ENCODE data around the gene GPR35.

GPR35 gene

DNA sequence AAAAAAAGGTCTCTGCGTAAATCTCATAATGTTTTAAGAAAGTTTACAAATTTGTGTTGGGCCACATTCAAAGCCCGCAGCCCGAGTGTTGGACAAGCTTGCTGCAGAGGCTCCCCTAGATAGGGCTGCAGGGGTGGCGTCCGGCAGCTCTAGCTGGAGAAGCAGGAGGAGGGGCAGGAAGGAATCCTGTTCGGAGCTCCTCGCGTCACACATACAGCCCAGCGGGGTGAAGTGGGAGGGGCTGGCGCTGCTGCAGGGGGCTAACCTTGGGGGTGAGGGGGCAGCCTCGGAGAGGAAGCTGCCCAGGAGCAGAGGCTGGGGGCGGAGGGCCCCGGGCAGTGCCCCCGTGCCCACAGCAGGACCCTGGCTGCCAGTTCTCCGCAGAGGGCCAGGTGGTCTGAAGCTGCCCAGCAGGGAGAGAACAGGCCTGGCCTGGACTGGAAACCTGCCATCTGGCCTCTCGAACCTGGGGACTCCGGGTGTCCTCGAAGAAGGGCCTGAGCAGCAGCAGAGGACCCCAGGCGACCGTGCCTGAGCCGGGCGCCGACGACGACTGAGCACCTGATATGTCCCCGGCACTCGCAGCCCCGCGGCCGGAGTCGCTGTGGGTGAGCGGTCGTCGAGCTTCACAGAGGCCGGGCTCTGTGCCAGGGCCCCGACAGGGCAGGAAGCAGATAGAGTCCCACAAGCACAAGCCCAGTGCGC lies 2.6 kb upstream of the GPR35 start:
- TF ChIP-seq, protein P1, sequence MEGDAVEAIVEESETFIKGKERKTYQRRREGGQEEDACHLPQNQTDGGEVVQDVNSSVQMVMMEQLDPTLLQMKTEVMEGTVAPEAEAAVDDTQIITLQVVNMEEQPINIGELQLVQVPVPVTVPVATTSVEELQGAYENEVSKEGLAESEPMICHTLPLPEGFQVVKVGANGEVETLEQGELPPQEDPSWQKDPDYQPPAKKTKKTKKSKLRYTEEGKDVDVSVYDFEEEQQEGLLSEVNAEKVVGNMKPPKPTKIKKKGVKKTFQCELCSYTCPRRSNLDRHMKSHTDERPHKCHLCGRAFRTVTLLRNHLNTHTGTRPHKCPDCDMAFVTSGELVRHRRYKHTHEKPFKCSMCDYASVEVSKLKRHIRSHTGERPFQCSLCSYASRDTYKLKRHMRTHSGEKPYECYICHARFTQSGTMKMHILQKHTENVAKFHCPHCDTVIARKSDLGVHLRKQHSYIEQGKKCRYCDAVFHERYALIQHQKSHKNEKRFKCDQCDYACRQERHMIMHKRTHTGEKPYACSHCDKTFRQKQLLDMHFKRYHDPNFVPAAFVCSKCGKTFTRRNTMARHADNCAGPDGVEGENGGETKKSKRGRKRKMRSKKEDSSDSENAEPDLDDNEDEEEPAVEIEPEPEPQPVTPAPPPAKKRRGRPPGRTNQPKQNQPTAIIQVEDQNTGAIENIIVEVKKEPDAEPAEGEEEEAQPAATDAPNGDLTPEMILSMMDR (IDR thresholded peaks at IDR 0.05): no peak
- H3K27ac ChIP-seq: no peak overlapping the region
- H3K36me3 ChIP-seq (ENCODE audit: control insufficient read depth, insufficient read depth, low read length): no peaks in the 10 kb centered on the region
- H3K79me2 ChIP-seq: no peaks in the 10 kb centered on the region
- H3K4me1 ChIP-seq: no peaks in the 10 kb centered on the region
- no peaks in the 10 kb centered on the region for H3K27me3 ChIP-seq (ENCODE audit: control insufficient read depth, insufficient read depth, low read length)
- no peak overlapping the region for H3K4me2 ChIP-seq (ENCODE audit: low read length)
- H3K9me3 ChIP-seq (ENCODE audit: control insufficient read depth, low read length): peaks cover under 1% of the 10 kb centered on the region
- H3K9ac ChIP-seq: no peak overlapping the region
- H2AFZ ChIP-seq: no peak overlapping the region
- no peak overlapping the region for H3K4me3 ChIP-seq (ENCODE audit: low read depth, low read length)

DNA sequence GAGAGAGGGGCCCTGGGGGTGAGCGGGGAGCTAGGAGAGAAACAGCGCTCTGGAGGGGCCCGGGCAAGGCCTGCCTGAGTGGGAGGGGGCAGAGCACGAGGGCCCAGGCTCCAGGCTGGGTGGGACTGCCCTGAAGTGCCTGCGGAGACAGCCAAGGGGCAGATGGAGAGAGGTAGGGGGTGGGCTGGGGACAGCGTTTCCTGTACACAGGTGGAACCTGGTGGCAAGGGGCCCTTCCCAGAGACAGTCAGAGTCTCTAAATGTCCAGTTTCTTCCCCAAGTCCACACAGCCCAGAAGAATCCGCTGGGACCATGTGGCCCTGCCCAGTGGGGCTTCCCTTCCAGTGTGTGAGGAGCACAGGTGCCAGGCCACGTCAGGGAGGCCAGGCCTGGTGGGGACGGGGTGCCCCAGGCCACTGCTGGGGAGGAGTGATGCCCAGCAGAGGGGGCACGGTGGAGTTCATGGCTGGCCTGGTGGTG lies 1.7 kb upstream of the GPR35 start:
- H3K9ac ChIP-seq: no peak overlapping the region
- TF ChIP-seq, protein P1 (IDR thresholded peaks at IDR 0.05): no peak
- no peak overlapping the region for H3K4me2 ChIP-seq (ENCODE audit: low read length)
- H3K9me3 ChIP-seq (ENCODE audit: control insufficient read depth, low read length): no peaks in the 10 kb centered on the region
- H2AFZ ChIP-seq: no peak overlapping the region
- no peaks in the 10 kb centered on the region for H3K79me2 ChIP-seq
- H3K27ac ChIP-seq: no peak overlapping the region
- no peaks in the 10 kb centered on the region for H3K27me3 ChIP-seq (ENCODE audit: control insufficient read depth, insufficient read depth, low read length)
- H3K4me1 ChIP-seq: no peaks in the 10 kb centered on the region
- no peaks in the 10 kb centered on the region for H3K36me3 ChIP-seq (ENCODE audit: control insufficient read depth, insufficient read depth, low read length)
- no peak overlapping the region for H3K4me3 ChIP-seq (ENCODE audit: low read depth, low read length)

DNA sequence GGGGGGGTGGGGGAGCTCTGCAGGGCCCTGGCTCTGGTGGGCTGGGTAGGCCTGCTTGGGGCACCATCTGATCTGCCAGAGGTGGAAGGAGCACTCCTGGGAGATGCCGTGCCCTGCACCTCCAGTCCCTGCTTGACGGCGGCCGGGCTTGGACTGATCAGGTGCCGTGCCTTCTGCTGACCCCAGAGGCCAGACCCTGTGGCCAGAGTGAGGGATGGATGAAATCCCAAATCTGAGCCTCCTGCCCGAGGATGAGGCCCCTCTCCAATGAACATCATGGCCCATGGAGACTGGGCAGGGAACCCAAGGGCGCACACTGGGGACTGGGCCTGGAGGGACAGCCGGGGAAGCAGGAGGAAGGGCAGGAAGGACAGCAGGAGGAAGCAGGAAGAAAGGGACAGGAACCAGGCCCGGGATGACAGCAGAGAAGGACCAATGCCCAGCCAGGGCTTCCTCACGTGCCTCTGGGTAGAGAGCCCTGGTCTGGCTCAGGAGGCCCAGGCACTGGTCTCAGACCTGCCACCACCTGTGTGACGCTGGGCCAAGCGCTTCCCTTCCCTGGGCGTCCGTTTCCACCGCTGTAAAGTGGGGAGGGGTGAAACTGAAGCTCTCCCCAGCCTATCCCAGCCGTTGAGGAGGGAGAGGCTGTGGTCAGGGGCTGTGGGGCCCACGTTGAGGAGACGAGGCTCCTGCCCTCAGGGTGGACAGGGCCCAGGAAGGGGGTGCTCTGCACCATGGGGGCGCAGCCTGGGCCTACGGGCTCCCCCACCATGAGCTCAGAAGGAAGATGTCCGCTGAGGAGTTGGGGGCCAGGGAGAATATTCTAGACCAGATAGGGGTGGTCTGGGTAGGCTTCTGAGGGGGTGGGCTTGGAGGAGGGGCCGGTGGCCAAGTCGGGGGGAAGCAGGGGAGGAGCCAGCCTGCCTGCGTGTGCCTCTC lies 1.0 kb upstream of the GPR35 start:
- Histone ChIP-seq H3K36me3 (ENCODE audit: control insufficient read depth, insufficient read depth, low read length) (no peaks in the 10 kb centered on the region), H3K27ac (no peak overlapping the region), H3K4me2 (ENCODE audit: low read length) (no peak overlapping the region), H3K4me3 (ENCODE audit: low read depth, low read length) (no peak overlapping the region), H3K4me1 (no peaks in the 10 kb centered on the region), H3K9me3 (ENCODE audit: control insufficient read depth, low read length) (no peaks in the 10 kb centered on the region), H3K9ac (no peak overlapping the region), H3K27me3 (ENCODE audit: control insufficient read depth, insufficient read depth, low read length) (no peaks in the 10 kb centered on the region), H3K79me2 (no peaks in the 10 kb centered on the region), H2AFZ (no peak overlapping the region)
- TF ChIP-seq, protein P1 (IDR thresholded peaks at IDR 0.05): no peak

DNA sequence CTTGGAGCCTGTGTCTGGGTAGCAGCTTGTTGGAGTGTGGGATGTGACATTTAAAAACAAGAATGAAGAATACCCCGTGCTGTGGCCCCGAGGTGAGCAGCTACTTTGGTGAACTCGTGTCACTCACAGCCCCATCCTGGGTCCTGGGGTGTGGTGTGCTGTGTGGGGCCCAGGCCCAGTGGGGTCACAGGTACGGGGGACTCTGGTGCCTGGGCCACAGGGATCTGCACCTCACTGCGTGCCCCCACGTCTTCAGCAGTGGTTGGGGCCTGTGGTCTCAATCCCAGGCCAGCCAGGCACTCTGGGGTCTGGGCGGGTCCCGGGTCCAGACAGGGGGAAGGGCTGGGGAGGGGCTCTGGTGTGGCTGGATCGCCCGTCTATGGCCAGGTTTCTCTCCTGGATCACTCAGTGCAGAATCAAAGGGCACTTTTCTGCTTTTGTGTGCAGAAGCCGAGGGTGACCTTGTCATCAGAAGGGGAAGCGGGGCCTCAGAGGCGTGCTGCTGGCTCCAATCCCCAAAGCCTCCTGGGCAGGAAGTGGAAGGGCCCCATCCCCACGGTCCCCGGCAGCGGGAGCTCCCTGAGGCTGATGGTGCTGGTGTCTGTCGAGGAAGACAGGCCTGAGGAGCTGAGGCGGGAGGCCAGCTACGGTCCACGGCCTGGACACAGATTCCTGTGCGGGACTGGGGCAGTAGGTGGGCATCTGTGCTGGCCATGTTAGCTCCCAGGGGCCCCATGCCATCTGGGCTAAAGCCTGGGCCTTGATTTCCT lies 1.4 kb downstream of the GPR35 start:
- no peaks in the 10 kb centered on the region for H3K27me3 ChIP-seq (ENCODE audit: control insufficient read depth, insufficient read depth, low read length)
- no peaks in the 10 kb centered on the region for H3K4me1 ChIP-seq
- no peaks in the 10 kb centered on the region for H3K36me3 ChIP-seq (ENCODE audit: control insufficient read depth, insufficient read depth, low read length)
- TF ChIP-seq, protein P1 (IDR thresholded peaks at IDR 0.05): no peak
- no peak overlapping the region for H2AFZ ChIP-seq
- no peak overlapping the region for H3K4me2 ChIP-seq (ENCODE audit: low read length)
- no peak overlapping the region for H3K4me3 ChIP-seq (ENCODE audit: low read depth, low read length)
- H3K79me2 ChIP-seq: no peaks in the 10 kb centered on the region
- H3K27ac ChIP-seq: no peak overlapping the region
- H3K9ac ChIP-seq: no peak overlapping the region
- no peaks in the 10 kb centered on the region for H3K9me3 ChIP-seq (ENCODE audit: control insufficient read depth, low read length)

Measured in parathyroid adenoma (tissue), 2 donors.